ENCODE results near the gene PIKFYVE. TPM values are rescaled to one million over a fixed set of nuclear protein-coding genes. Genes with fewer than 3 reads are reported as not detected.
"Not testable (repeated sequence)": the region's sequence is repeated elsewhere in the genome, so short reads cannot be mapped to it uniquely, and the experiment has no call there.

Gene PIKFYVE
- total RNA-seq, 1 donor from 2014 or later = 27.2 TPM

GRCh38 chr2:208254118-208254870 lies 11.8 kb upstream of the PIKFYVE start:
- no peak for DNase-seq (ENCODE audit: extremely low read depth, low read depth, low spot score)

- DNase-seq (ENCODE audit: extremely low read depth, low read depth, low spot score) = peak; percentile 62
Measured at GRCh38 chr2:208254871-208255556, 11.0 kb upstream of the PIKFYVE start, which contains the start of gene IDH1. TSS of gene IDH1 (minus strand) at chr2:208255071. CDS start at chr2:208251551, 3,520 bp downstream.

- no peak for DNase-seq (ENCODE audit: extremely low read depth, low read depth, low spot score)
Measured at GRCh38 chr2:208255557-208256106, 10.4 kb upstream of the PIKFYVE start.

GRCh38 chr2:208256192-208256782 lies 9.8 kb upstream of the PIKFYVE start:
- no peak for DNase-seq (ENCODE audit: extremely low read depth, low read depth, low spot score)

- DNase-seq (ENCODE audit: extremely low read depth, low read depth, low spot score) = not testable (repeated sequence)
Measured at GRCh38 chr2:208256849-208257813, 8.9 kb upstream of the PIKFYVE start.

- DNase-seq (ENCODE audit: extremely low read depth, low read depth, low spot score) = no peak
Measured at GRCh38 chr2:208265371-208265800, 669 bp upstream of the PIKFYVE start.

GRCh38 chr2:208266553-208266893 lies 468 bp downstream of the PIKFYVE start:
- DNase-seq (ENCODE audit: extremely low read depth, low read depth, low spot score) = no peak

- DNase-seq (ENCODE audit: extremely low read depth, low read depth, low spot score) = no peak
Measured at GRCh38 chr2:208266936-208267335, 881 bp downstream of the PIKFYVE start.

GRCh38 chr2:208267526-208267925 lies 1.5 kb downstream of the PIKFYVE start:
- not testable (repeated sequence) for DNase-seq (ENCODE audit: extremely low read depth, low read depth, low spot score)

- DNase-seq (ENCODE audit: extremely low read depth, low read depth, low spot score) = no peak
Measured at GRCh38 chr2:208268156-208268952, 2.3 kb downstream of the PIKFYVE start.

GRCh38 chr2:208269091-208269490 lies 3.0 kb downstream of the PIKFYVE start:
- no peak for DNase-seq (ENCODE audit: extremely low read depth, low read depth, low spot score)

GRCh38 chr2:208274748-208275147 lies 8.7 kb downstream of the PIKFYVE start:
- no peak for DNase-seq (ENCODE audit: extremely low read depth, low read depth, low spot score)

- DNase-seq (ENCODE audit: extremely low read depth, low read depth, low spot score) = no peak
Measured at GRCh38 chr2:208278549-208278948, 12.5 kb downstream of the PIKFYVE start.

- DNase-seq (ENCODE audit: extremely low read depth, low read depth, low spot score) = no peak
Measured at GRCh38 chr2:208279236-208279635, 13.2 kb downstream of the PIKFYVE start.

GRCh38 chr2:208280234-208280633 lies 14.2 kb downstream of the PIKFYVE start:
- no peak for DNase-seq (ENCODE audit: extremely low read depth, low read depth, low spot score)

- DNase-seq (ENCODE audit: extremely low read depth, low read depth, low spot score) = no peak
Measured at GRCh38 chr2:208280933-208281332, 14.9 kb downstream of the PIKFYVE start.

GRCh38 chr2:208285853-208286252 lies 19.8 kb downstream of the PIKFYVE start:
- no peak for DNase-seq (ENCODE audit: extremely low read depth, low read depth, low spot score)

GRCh38 chr2:208294482-208295024 lies 28.5 kb downstream of the PIKFYVE start:
- DNase-seq (ENCODE audit: extremely low read depth, low read depth, low spot score) = no peak

GRCh38 chr2:208295834-208296233 lies 29.8 kb downstream of the PIKFYVE start:
- DNase-seq (ENCODE audit: extremely low read depth, low read depth, low spot score) = no peak

All from glomerular endothelial cell (primary cell).